Keratinocyte (primary cell): ENCODE measurements around the gene ARHGAP6.

Experiments used
- EZH2 ChIP-seq: IDR thresholded peaks from one replicate; pipeline ENCODE4 v1.6.1; 2012; ENCODE audit warnings: inconsistent platforms, mild to moderate bottlenecking, low read length, moderate library complexity
- TF ChIP-seq, protein P1 (sequence below), 3 experiments: IDR thresholded peaks in 1 of 3; conservative IDR thresholded peaks in 1 of 3; optimal IDR thresholded peaks in 1 of 3; 2 replicates in 2 of 3; 3 replicates in 1 of 3; pipeline versions ENCODE3 to v1.5.1; 2011; ENCODE audit warnings: low read length in 3 of 3, mild to moderate bottlenecking in 3 of 3, moderate library complexity in 2 of 3, control low read depth in 1 of 3, inconsistent platforms in 1 of 3; ENCODE audit not compliant: insufficient read depth in 2 of 3; ENCODE audit errors: extremely low read depth in 1 of 3

DNA sequence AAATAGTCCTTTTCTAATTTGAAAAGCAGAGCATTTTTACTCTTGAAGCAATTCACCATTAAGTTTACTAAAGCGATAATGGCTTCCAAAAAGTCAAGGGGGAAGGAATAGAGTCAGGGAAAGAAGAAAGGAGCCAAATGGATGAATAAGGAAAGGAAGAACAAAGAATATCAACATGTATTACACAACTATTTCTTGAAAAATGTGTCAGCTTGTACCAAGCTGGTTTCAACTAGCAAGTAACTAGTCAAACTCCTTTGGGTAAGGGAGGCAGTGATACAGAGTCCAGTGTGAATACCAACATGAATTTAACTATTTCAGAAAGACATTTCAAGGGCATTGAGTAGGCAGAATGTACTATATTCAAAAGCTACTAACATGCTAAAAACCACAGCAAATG lies 112.1 kb downstream of the ARHGAP6 start:
- TF ChIP-seq, protein P1, sequence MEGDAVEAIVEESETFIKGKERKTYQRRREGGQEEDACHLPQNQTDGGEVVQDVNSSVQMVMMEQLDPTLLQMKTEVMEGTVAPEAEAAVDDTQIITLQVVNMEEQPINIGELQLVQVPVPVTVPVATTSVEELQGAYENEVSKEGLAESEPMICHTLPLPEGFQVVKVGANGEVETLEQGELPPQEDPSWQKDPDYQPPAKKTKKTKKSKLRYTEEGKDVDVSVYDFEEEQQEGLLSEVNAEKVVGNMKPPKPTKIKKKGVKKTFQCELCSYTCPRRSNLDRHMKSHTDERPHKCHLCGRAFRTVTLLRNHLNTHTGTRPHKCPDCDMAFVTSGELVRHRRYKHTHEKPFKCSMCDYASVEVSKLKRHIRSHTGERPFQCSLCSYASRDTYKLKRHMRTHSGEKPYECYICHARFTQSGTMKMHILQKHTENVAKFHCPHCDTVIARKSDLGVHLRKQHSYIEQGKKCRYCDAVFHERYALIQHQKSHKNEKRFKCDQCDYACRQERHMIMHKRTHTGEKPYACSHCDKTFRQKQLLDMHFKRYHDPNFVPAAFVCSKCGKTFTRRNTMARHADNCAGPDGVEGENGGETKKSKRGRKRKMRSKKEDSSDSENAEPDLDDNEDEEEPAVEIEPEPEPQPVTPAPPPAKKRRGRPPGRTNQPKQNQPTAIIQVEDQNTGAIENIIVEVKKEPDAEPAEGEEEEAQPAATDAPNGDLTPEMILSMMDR (optimal IDR thresholded peaks at IDR 0.05 in 1 of 3, IDR thresholded peaks at IDR 0.05 in 1 of 3, conservative IDR thresholded peaks at IDR 0.05 in 1 of 3; ENCODE audit: extremely low read depth in 1 of 3, insufficient read depth in 2 of 3, low read length in 3 of 3): no peak
- TF ChIP-seq EZH2: no peak
